Lower leg skin (tissue), 4 donors: ENCODE measurements around the gene DPPA4. TPM values are rescaled to one million over a fixed set of nuclear protein-coding genes. Genes with fewer than 3 reads are reported as not detected.
"Not testable (repeated sequence)": the region's sequence is repeated elsewhere in the genome, so short reads cannot be mapped to it uniquely, and the experiment has no call there.

Experiments
- DNase-seq, 2 donors: peaks; one replicate each; pipeline ENCODE4 v3.0.0-alpha.2; 2019; ENCODE audit warnings: low spot score in 2 of 2
- H3K4me3 ChIP-seq: fragments of 200-600 bp; sonication (generic); 2 replicates; pipeline ENCODE4 v1.5.1; 2017; ENCODE audit warnings: mild to moderate bottlenecking, low read depth; ENCODE audit not compliant: poor library complexity, severe bottlenecking
- POLR2A ChIP-seq, 2 donors: fragments of 450-650 bp; IDR thresholded peaks; one replicate each; pipeline ENCODE4 v1.6.1; 2016 to 2017; ENCODE audit warnings: antibody characterized with exemption in 2 of 2, mild to moderate bottlenecking in 1 of 2, moderate library complexity in 1 of 2
- WGBS, 2 donors: methylation state at CpG; one replicate each; pipeline ENCODE4 v1.1.5; 2018; 5-methylcytosine and 5-hydroxymethylcytosine counted together
- intact Hi-C: fragments of 100-400 bp; cut with DNase I; formaldehyde crosslinking; loops from one replicate; pipeline ENCODE4 v1.15.0; 2023; ENCODE audit warnings: low total_unique reads
- total RNA-seq, 4 donors: library from RNA; depleted of rRNA; stranded (reverse); fragments of >200 nt; gene quantifications; one replicate each; pipeline ENCODE4 v1.1.0, GENCODE V29; 2016
- TF ChIP-seq, protein P1 (sequence below), 3 donors: fragments of 450-650 bp; IDR thresholded peaks; one replicate each; pipeline ENCODE4 v1.5.1; 2016; ENCODE audit warnings: antibody characterized with exemption in 3 of 3, mild to moderate bottlenecking in 3 of 3, moderate library complexity in 2 of 3

Gene DPPA4
- total RNA-seq, 4 donors from 2014 or later: not detected

DNA sequence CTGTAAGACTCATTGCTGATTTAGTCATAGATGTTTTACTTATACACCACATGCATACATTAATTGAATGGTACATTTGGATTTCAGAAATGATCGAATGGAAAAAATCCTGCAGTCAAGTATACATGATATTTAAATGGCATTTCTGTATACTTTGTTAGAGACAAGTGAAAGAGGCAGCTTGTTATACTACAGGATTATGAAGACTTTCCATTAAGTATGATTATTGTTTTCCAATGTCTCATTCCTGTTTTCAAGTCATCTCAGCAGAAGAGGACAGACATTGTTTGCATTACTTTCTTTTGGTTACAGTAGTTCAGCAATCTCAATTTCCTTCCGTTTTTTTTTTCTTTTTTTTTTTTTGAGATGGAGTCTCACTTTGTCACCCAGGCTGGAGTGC lies 36.6 kb upstream of the DPPA4 start:
- WGBS, 2 donors: 78% methylated on average over 2 of the region's 2 CpGs
- H3K4me3 ChIP-seq: no peak overlapping the region
- intact Hi-C loops: no loop called here
- no peak for TF ChIP-seq POLR2A (IDR thresholded peaks at IDR 0.05)
- TF ChIP-seq, protein P1, sequence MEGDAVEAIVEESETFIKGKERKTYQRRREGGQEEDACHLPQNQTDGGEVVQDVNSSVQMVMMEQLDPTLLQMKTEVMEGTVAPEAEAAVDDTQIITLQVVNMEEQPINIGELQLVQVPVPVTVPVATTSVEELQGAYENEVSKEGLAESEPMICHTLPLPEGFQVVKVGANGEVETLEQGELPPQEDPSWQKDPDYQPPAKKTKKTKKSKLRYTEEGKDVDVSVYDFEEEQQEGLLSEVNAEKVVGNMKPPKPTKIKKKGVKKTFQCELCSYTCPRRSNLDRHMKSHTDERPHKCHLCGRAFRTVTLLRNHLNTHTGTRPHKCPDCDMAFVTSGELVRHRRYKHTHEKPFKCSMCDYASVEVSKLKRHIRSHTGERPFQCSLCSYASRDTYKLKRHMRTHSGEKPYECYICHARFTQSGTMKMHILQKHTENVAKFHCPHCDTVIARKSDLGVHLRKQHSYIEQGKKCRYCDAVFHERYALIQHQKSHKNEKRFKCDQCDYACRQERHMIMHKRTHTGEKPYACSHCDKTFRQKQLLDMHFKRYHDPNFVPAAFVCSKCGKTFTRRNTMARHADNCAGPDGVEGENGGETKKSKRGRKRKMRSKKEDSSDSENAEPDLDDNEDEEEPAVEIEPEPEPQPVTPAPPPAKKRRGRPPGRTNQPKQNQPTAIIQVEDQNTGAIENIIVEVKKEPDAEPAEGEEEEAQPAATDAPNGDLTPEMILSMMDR (IDR thresholded peaks at IDR 0.05): no peak
- no peak for DNase-seq

DNA sequence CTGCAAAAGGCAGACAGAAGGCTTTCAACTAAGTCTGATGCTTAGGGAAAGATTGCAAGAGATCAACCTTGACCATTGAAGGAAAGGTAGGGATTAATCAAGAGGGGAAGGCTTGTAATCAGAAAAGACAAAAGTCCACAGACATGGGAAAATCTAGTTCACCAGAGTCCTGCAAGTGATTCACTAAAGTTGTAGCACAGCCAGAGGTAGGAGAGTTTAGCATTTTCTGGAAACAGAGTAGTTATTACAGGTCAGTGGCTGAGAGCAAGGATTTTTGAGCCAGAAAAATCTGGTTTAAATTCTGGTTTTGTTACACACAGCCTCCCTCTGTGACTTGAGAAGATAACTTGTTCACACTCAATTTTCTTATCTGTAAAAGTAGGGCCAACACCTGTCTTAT lies 35.3 kb upstream of the DPPA4 start:
- no peak for DNase-seq
- no peak overlapping the region for H3K4me3 ChIP-seq
- TF ChIP-seq, protein P1 (IDR thresholded peaks at IDR 0.05): no peak
- TF ChIP-seq POLR2A (IDR thresholded peaks at IDR 0.05): no peak
- intact Hi-C loops: no loop called here

DNA sequence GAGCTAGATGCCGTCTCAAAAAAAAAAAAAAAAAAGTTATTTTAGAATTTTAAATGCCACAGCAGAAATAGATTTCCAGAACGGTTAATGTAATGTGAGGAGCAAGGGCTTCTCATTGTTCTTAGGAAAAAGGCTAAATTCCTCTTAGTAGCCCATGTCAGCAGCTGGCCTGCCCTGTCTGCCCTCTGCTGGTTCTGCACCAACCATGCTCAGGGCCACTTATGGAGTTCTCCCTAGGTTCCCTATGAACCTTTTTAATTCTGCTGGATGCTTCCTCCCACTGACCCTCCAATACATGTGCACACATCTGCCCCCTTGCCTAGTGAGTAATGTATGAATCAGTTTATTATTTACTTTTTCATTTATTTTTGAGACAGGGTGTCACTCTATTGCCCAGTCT lies 32.2 kb upstream of the DPPA4 start:
- intact Hi-C loops: no loop called here
- no peak for TF ChIP-seq POLR2A (IDR thresholded peaks at IDR 0.05)
- TF ChIP-seq, protein P1 (IDR thresholded peaks at IDR 0.05): no peak
- no peak overlapping the region for H3K4me3 ChIP-seq
- no peak for DNase-seq
- WGBS, 2 donors: 64 to 72% methylated on average over 2 of the region's 2 CpGs

DNA sequence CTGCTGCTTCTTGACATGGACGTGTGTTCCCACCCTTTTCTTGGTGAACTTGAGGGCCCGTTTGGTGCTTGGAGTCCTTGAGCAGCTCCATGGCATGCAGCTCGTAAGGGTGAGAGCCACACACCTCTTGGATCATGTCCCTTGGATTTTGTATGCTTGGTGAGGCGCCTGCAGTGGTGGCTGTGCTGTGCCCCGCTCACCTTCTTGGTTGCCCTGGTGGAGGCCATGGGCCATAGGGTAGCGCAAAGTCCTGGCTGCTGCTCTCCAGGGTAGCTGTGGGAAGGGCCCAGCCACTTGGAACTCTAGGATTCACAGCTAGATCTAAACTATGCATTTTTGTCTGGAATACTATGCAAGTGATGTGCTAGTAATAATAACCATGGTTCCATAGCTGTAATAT lies 26.7 kb upstream of the DPPA4 start:
- intact Hi-C loops: no loop called here
- no peak for DNase-seq
- WGBS, 2 donors: 79 to 89% methylated on average over 6 of the region's 6 CpGs
- no peak overlapping the region for H3K4me3 ChIP-seq
- TF ChIP-seq, protein P1 (IDR thresholded peaks at IDR 0.05): no peak
- TF ChIP-seq POLR2A (IDR thresholded peaks at IDR 0.05): no peak

DNA sequence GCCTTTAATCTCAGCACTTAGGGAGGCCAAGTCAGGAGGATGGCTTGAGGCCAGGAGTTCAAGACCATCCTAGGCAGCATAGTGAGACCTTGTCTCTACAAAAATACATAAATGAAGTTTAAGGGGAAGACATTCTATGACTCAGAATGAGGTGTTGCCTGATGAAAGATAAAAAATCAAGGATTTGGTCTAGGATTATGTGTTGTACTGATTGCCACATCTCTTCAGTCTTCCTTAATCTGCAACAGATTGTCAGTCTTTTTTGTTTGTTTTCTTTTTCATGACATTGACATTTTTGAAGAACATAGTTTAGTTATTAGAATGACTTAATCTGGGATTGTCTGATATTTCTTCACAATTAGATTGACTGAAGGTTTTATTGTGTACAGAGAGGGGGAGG lies 26.3 kb upstream of the DPPA4 start:
- TF ChIP-seq, protein P1 (IDR thresholded peaks at IDR 0.05): no peak
- TF ChIP-seq POLR2A (IDR thresholded peaks at IDR 0.05): no peak
- intact Hi-C loops: no loop called here
- no peak overlapping the region for H3K4me3 ChIP-seq
- no peak for DNase-seq

DNA sequence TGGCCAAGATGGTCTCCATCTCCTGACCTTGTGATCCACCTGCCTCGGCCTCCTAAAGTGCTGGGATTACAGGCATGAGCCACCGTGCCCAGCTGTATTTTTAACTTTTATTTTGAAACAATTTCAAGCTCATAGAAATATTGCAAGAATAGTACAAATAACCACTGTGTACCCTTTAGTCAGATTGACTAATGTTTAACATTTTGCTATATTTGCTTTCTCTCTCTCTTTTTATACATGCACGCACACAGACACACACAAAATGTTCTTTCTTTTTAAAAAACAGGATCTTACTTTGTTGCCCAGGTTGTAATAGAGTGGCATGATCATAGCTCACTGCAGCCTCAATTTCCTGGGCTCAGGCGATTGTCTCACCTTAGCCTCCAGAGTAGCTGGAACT lies 25.5 kb upstream of the DPPA4 start:
- no peak for TF ChIP-seq POLR2A (IDR thresholded peaks at IDR 0.05)
- TF ChIP-seq, protein P1 (IDR thresholded peaks at IDR 0.05): no peak
- WGBS, 2 donors: 87 to 90% methylated on average over 4 of the region's 4 CpGs
- DNase-seq: no peak
- no peak overlapping the region for H3K4me3 ChIP-seq
- intact Hi-C loops: no loop called here

DNA sequence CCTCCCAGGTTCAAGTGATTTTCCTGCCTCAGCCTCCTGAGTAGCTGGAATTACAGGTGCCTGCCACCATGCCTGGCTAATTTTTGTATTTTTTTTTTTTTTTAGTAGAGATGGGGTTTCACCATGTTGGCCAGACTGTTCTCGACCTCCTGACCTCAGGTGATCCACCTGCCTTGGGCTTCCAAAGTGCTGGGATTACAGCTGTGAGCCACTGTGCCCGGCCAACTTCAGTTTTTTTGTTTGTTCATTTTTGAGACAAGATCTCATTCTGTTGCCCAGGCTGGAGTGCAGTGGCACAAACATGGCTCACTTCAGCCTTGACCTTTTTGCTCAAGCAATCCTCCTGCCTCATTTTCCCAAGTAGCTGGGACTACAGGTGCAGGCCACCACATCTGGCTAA lies 21.5 kb upstream of the DPPA4 start:
- H3K4me3 ChIP-seq, intact Hi-C loops, DNase-seq: not testable (repeated sequence)
- 77 to 78% methylated on average over 2 of the region's 2 CpGs for WGBS, 2 donors
